ENCODE measurements around the gene ERN2. TPM values are rescaled to one million over a fixed set of nuclear protein-coding genes. Genes with fewer than 3 reads are reported as not detected.

Gene ERN2
- total RNA-seq, 1 donor, result not detected

- no peaks in the 10 kb centered on the region for H4K20me1 ChIP-seq (ENCODE audit: insufficient read depth, low read length)
- no peaks in the 10 kb centered on the region for H3K9me3 ChIP-seq (ENCODE audit: low read depth, low read length)
- no peak overlapping the region for H2AFZ ChIP-seq (ENCODE audit: low read length)
- H3K27me3 ChIP-seq (ENCODE audit: insufficient read depth, low read length), result no peaks in the 10 kb centered on the region
- H3K4me1 ChIP-seq (ENCODE audit: insufficient read depth, low read length), result peaks cover 6% of the 10 kb centered on the region
- H3K27ac ChIP-seq (ENCODE audit: low read depth, low read length), result no peak overlapping the region
- DNase-seq (ENCODE audit: insufficient read length, low spot score, missing footprints), result no peak
- no peak for TF ChIP-seq CTCF (IDR thresholded peaks at IDR 0.05; ENCODE audit: extremely low read depth, low read depth, low read length)
- no peaks in the 10 kb centered on the region for H3K36me3 ChIP-seq (ENCODE audit: insufficient read depth, low read length)
- no peak overlapping the region for H3K4me2 ChIP-seq (ENCODE audit: insufficient read depth, low read length)
- no peaks in the 10 kb centered on the region for H3K79me2 ChIP-seq (ENCODE audit: insufficient read depth, low read length)
- no peak overlapping the region for H3K4me3 ChIP-seq (ENCODE audit: insufficient read depth, low read length)
Measured at GRCh38 chr16:23695756-23696155, 17.3 kb downstream of the ERN2 start.

- H3K27ac ChIP-seq (ENCODE audit: low read depth, low read length), result no peak overlapping the region
- no peaks in the 10 kb centered on the region for H3K27me3 ChIP-seq (ENCODE audit: insufficient read depth, low read length)
Measured at GRCh38 chr16:23694644-23695373, 18.2 kb downstream of the ERN2 start.

GRCh38 chr16:23694265-23694643, 18.8 kb downstream of the ERN2 start:
- Histone ChIP-seq H3K9me3 (ENCODE audit: low read depth, low read length) (no peaks in the 10 kb centered on the region), H3K4me3 (ENCODE audit: insufficient read depth, low read length) (peak overlapping the region; percentile 46), H3K4me2 (ENCODE audit: insufficient read depth, low read length) (peak overlapping the region; percentile 65), H3K27me3 (ENCODE audit: insufficient read depth, low read length) (no peaks in the 10 kb centered on the region), H3K4me1 (ENCODE audit: insufficient read depth, low read length) (peaks cover 6% of the 10 kb centered on the region), H2AFZ (ENCODE audit: low read length) (peak overlapping the region; percentile 81), H3K79me2 (ENCODE audit: insufficient read depth, low read length) (no peaks in the 10 kb centered on the region), H4K20me1 (ENCODE audit: insufficient read depth, low read length) (no peaks in the 10 kb centered on the region), H3K36me3 (ENCODE audit: insufficient read depth, low read length) (peaks cover 14% of the 10 kb centered on the region), H3K27ac (ENCODE audit: low read depth, low read length) (no peak overlapping the region)
- DNase-seq (ENCODE audit: insufficient read length, low spot score, missing footprints), result no peak
- no peak for TF ChIP-seq CTCF (IDR thresholded peaks at IDR 0.05; ENCODE audit: extremely low read depth, low read depth, low read length)

More at GRCh38 chr16:23694644-23695373, 18.2 kb downstream of the ERN2 start:
- H3K9me3 ChIP-seq (ENCODE audit: low read depth, low read length), result no peaks in the 10 kb centered on the region
- no peaks in the 10 kb centered on the region for H4K20me1 ChIP-seq (ENCODE audit: insufficient read depth, low read length)
- peak; percentile 87 for DNase-seq (ENCODE audit: insufficient read length, low spot score, missing footprints)
- peak overlapping the region; percentile 46 for H3K4me3 ChIP-seq (ENCODE audit: insufficient read depth, low read length)
- H3K4me1 ChIP-seq (ENCODE audit: insufficient read depth, low read length), result peaks cover 6% of the 10 kb centered on the region
- peak overlapping the region; percentile 65 for H3K4me2 ChIP-seq (ENCODE audit: insufficient read depth, low read length)
- H2AFZ ChIP-seq (ENCODE audit: low read length), result peak overlapping the region; percentile 81
- no peaks in the 10 kb centered on the region for H3K79me2 ChIP-seq (ENCODE audit: insufficient read depth, low read length)
- no peak for TF ChIP-seq CTCF (IDR thresholded peaks at IDR 0.05; ENCODE audit: extremely low read depth, low read depth, low read length)
- peaks cover 8% of the 10 kb centered on the region for H3K36me3 ChIP-seq (ENCODE audit: insufficient read depth, low read length)

GRCh38 chr16:23692190-23692837, 20.7 kb downstream of the ERN2 start:
- no peaks in the 10 kb centered on the region for H3K9me3 ChIP-seq (ENCODE audit: low read depth, low read length)
- H3K27me3 ChIP-seq (ENCODE audit: insufficient read depth, low read length), result no peaks in the 10 kb centered on the region
- peaks cover 6% of the 10 kb centered on the region for H3K4me1 ChIP-seq (ENCODE audit: insufficient read depth, low read length)
- no peaks in the 10 kb centered on the region for H4K20me1 ChIP-seq (ENCODE audit: insufficient read depth, low read length)
- no peak overlapping the region for H3K4me2 ChIP-seq (ENCODE audit: insufficient read depth, low read length)
- no peak for TF ChIP-seq CTCF (IDR thresholded peaks at IDR 0.05; ENCODE audit: extremely low read depth, low read depth, low read length)
- H3K79me2 ChIP-seq (ENCODE audit: insufficient read depth, low read length), result no peaks in the 10 kb centered on the region
- peaks cover 33% of the 10 kb centered on the region for H3K36me3 ChIP-seq (ENCODE audit: insufficient read depth, low read length)
- H2AFZ ChIP-seq (ENCODE audit: low read length), result no peak overlapping the region
- no peak overlapping the region for H3K27ac ChIP-seq (ENCODE audit: low read depth, low read length)
- no peak overlapping the region for H3K4me3 ChIP-seq (ENCODE audit: insufficient read depth, low read length)
- no peak for DNase-seq (ENCODE audit: insufficient read length, low spot score, missing footprints)

Data from osteoblast (primary cell).